Measurements from ENCODE around the gene SCN3A.

GRCh38 chr2:165192729-165193128, 11.1 kb downstream of the SCN3A start:
- TF ChIP-seq POLR2AphosphoS5 (IDR thresholded peaks at IDR 0.05), result no peak
- no peak for TF ChIP-seq CTCF (IDR thresholded peaks at IDR 0.05)
